Chondrocyte (in vitro differentiated cells): ENCODE results near the gene CPNE8. TPM values are rescaled to one million over a fixed set of nuclear protein-coding genes. Genes with fewer than 3 reads are reported as not detected.

ENCODE experiments used
- DNase-seq: peaks from one replicate; pipeline ENCODE4 v3.0.0; 2021; ENCODE audit warnings: mixed read lengths, low spot score
- H3K27ac Mint-ChIP-seq: one replicate; pipeline ENCODE4 v1.8.0; 2021; ENCODE audit warnings: mild to moderate bottlenecking, moderate library complexity, mixed read lengths; ENCODE audit not compliant: unreplicated experiment
- H3K27me3 Mint-ChIP-seq: 2 replicates; pipeline ENCODE4 v1.8.0; 2021; ENCODE audit warnings: low read depth, mixed read lengths
- H3K36me3 Mint-ChIP-seq: 2 replicates; pipeline ENCODE4 v1.8.0; 2021; ENCODE audit warnings: low read depth, mixed read lengths
- H3K4me1 Mint-ChIP-seq: 2 replicates; pipeline ENCODE4 v1.8.0; 2021; ENCODE audit warnings: low read depth, mild to moderate bottlenecking, mixed read lengths
- H3K4me3 Mint-ChIP-seq: one replicate; pipeline ENCODE4 v1.8.0; 2021; ENCODE audit warnings: mild to moderate bottlenecking, moderate library complexity, mixed read lengths; ENCODE audit not compliant: unreplicated experiment
- H3K9me3 Mint-ChIP-seq: 2 replicates; pipeline ENCODE4 v1.8.0; 2021; ENCODE audit warnings: low read depth, mixed read lengths
- CTCF ChIP-seq: fragments of 200-600 bp; sonication (generic); IDR thresholded peaks from 2 replicates; pipeline ENCODE4 v1.5.0; 2021; ENCODE audit warnings: antibody characterized with exemption, mild to moderate bottlenecking, moderate library complexity
- total RNA-seq: library from RNA; stranded (reverse); gene quantifications from 3 replicates; pipeline ENCODE4 v1.2.1, GENCODE V29; 2021

CPNE8 gene
- total RNA-seq, 1 donor from 2014 or later, result 10.6 TPM

- no peak for DNase-seq
- Mint-ChIP-seq H3K4me1 (no peaks in the 10 kb centered on the region), H3K36me3 (peaks cover 2% of the 10 kb centered on the region), H3K27me3 (no peaks in the 10 kb centered on the region), H3K9me3 (peaks cover 6% of the 10 kb centered on the region), H3K27ac (no peak overlapping the region), H3K4me3 (no peak overlapping the region)
- no peak for TF ChIP-seq CTCF
Observed at GRCh38 chr12:38775457-38775856, 129.9 kb downstream of the CPNE8 start.

GRCh38 chr12:38772437-38772836 lies 133.0 kb downstream of the CPNE8 start:
- H3K36me3 Mint-ChIP-seq, result no peaks in the 10 kb centered on the region
- no peaks in the 10 kb centered on the region for H3K9me3 Mint-ChIP-seq
- no peaks in the 10 kb centered on the region for H3K27me3 Mint-ChIP-seq
- no peak for DNase-seq
- no peak overlapping the region for H3K27ac Mint-ChIP-seq
- H3K4me3 Mint-ChIP-seq, result no peak overlapping the region
- H3K4me1 Mint-ChIP-seq, result no peaks in the 10 kb centered on the region
- TF ChIP-seq CTCF, result no peak

GRCh38 chr12:38771871-38772270 lies 133.5 kb downstream of the CPNE8 start:
- DNase-seq, result no peak
- Mint-ChIP-seq H3K4me3 (no peak overlapping the region), H3K4me1 (no peaks in the 10 kb centered on the region), H3K36me3 (no peaks in the 10 kb centered on the region), H3K27ac (no peak overlapping the region), H3K27me3 (no peaks in the 10 kb centered on the region), H3K9me3 (no peaks in the 10 kb centered on the region)
- TF ChIP-seq CTCF, result no peak

GRCh38 chr12:38761636-38762342 lies 143.6 kb downstream of the CPNE8 start:
- no peak for TF ChIP-seq CTCF
- Mint-ChIP-seq H3K9me3 (peaks cover 3% of the 10 kb centered on the region), H3K4me3 (no peak overlapping the region)

GRCh38 chr12:38761111-38761510 lies 144.3 kb downstream of the CPNE8 start:
- Mint-ChIP-seq H3K9me3 (peaks cover 3% of the 10 kb centered on the region), H3K27ac (no peak overlapping the region), H3K4me3 (no peak overlapping the region), H3K36me3 (peaks cover 11% of the 10 kb centered on the region), H3K4me1 (no peaks in the 10 kb centered on the region), H3K27me3 (no peaks in the 10 kb centered on the region)
- no peak for TF ChIP-seq CTCF
- DNase-seq, result no peak

More at GRCh38 chr12:38761636-38762342, 143.6 kb downstream of the CPNE8 start:
- Mint-ChIP-seq H3K27me3 (no peaks in the 10 kb centered on the region), H3K36me3 (peaks cover 11% of the 10 kb centered on the region), H3K27ac (no peak overlapping the region), H3K4me1 (no peaks in the 10 kb centered on the region)
- no peak for DNase-seq
